COLO829 (cell line): ENCODE measurements around the gene TMEM117.
"Not testable (repeated sequence)": the region's sequence is repeated elsewhere in the genome, so short reads cannot be mapped to it uniquely, and the experiment has no call there.

Experiments
- DNase-seq: peaks from one replicate; pipeline ENCODE4 v3.0.0; 2012; ENCODE audit warnings: low spot score

TMEM117 gene

DNA sequence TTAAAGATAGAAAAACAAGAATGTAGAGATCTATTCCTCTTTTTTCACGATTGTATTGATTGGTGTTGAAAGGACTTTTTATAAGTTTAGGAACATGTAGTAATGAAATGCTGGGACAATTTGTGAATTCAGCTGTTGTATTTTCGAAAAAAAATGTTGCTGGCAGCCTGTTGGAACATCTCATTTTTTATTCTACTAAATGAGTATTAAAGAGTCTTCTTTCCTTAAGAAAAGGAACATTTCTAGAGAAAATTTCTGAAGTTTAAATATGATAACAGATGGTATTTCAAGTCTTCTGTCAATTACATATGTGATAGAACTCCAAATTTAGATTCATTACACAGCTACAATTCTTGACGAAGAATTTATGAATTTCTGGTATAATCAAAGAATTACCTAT lies 189.6 kb downstream of the TMEM117 start:
- no peak for DNase-seq

DNA sequence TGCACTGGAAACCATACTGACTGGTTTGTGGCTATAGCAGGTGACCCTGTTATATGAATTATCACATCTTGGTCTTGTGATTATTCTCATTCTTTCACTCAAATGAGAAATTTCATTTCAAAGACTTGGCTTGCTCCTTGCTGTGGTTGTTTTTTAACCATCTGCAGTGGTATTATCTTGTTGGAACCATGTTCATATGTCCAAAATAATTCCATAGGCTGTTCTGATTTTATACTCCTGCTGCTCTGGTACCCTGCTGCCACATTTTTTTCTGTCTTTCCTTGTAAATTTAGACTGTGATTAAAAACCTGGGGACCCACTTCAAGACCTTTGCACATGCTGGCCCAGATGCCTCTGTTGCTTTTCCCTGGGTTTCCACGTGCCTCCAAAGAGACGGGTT lies 190.2 kb downstream of the TMEM117 start:
- DNase-seq: no peak

DNA sequence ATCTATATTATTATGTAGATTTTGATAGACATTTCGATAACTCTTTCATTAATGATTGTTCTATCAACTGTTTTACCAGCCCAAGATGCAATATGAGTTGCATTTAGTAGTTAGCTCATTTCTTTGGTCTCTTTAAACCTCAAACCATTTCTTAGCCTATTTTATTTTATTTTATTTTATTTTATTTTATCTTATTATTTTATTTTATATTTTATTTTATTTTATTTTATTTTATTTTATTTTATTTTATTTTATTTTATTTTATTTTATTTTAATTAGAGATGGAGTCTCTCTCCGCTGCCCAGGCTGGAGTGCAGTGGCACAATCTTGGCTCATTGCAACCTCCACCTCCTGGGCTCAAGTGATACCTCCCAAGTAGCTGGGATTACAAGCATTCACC lies 191.0 kb downstream of the TMEM117 start:
- not testable (repeated sequence) for DNase-seq

DNA sequence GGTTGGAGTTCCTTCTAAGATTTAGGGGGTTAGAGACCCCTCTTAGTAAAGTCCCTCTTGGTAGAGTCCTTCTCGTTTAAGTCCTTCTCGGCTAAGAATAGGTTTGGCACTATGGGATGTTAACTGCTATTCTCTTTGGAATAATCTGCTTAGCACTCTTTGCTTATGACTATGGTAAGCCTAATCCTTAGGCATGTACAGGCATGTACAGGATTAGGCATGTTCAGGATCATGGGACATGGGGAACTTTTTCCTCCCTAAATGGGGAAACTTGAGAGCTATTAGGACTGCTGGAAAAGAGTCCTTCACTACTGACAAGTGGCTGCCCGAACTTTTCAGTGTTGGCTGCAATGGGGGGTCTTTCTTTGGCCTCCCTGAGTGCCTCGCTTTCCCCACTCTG lies 193.3 kb downstream of the TMEM117 start:
- DNase-seq: no peak

DNA sequence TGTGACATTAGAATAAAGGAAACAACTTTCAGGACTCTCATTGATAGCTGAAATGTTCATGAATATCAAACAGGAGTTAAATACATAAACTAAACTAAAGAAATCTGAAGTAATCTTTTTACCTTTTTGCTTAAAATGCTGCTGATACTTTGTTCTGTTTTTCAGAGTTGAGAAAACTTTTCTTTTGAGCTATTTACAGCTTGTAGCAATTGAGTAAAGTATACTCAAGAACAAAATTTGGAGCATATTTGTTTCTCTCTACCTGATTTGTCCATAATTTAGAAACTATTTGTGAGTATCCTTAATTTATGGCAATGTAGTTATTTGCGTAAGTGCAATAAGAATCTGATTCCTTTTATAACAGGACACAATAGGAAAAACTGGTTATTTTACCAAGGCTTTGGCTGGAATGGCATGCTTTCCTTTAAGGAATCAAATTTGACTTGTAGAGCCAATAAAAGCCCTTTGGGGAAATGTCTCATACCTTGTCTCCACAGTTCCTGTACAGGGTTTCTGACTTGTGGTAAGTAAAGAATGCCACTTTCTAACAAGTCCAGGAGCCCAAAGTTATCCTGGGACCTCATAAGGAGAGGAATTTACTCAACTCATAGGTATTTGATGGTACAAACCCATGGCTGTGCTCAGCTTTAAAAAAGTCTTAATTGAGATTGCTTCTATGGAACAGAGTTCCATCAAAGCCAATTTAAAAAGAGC lies 195.7 kb downstream of the TMEM117 start:
- no peak for DNase-seq

DNA sequence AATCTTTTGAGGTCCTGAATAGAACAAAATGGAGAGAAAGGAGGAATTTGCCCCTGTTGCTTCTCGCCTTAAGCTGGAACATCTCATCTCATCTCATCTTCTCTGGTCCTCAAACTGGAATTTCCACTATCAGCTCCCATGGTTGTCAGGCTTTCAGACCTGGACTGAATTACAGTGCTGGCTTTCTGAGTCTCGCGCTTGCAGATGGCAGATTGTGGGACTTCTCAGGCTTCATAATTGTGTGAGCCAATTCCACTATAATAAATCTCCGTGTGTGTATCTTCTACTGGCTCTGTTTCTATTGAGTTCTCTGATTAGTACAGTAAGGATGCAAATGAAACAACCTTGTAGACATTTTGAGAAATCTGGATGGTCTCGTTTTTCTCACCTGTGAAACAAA lies 199.0 kb downstream of the TMEM117 start:
- DNase-seq: no peak

DNA sequence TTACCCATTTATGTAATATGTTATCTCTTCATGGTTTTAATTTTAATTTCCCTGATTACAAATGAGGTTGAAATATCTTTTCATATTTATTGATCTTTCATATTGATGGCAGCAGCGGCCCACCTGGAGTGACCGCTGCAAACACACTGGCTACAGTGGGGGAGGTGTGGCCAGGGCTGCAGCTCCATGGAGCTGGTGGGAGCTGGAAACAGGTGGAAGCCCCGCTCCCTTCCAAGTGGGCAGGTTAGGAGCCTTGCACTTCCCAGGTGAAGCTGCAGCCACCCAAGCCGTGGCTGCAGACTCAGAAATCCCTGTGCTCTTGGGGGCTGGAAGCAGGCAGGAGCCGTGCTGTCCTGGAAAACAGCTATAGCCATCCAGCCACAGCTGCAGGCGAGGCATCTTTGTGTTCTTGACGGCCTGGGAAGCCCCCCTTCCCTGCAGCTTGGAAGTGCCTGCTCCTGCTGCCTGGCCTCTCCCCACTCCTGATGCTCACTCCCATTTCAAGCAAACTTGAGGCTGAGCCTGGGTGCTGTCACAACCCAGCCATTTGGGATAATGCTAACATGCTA lies 201.1 kb downstream of the TMEM117 start:
- DNase-seq: no peak

DNA sequence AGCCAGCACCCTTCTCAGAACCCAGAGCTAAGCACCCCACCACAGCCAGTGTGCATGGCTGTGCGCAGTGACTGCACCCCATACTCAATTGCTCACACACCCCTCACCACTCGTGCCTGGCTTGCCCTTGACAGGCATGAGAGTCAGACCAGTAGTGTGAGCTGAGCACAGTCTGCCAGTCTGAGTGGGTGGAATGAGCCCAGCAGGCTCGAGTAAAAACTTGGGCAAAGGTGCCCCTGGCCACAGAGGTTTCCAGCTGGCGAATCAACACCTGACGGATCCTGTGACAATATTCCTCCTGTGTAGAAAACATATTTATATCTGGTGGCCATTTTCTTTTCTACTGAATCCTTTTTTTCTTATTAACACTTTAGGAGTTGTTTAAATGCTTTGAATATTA lies 202.5 kb downstream of the TMEM117 start:
- no peak for DNase-seq

DNA sequence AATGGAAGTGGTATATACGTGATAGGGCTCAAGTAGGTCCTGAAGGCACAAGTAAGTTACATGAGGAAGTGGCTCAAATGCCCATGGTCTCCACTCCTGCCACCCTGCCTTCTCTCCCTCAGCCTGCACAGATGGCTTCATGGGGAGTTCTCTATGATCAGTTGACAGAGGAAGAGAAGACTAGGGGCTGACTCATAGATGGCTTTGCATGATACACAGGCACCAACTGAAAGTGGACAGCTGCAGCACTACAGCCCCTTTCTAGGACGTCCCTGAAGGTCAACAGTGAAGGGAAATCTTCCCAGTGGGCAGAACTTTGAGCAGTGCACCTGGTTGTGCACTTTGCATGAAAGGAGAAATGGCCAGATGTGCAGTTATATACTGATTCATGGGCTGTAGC lies 208.6 kb downstream of the TMEM117 start:
- DNase-seq: not testable (repeated sequence)

DNA sequence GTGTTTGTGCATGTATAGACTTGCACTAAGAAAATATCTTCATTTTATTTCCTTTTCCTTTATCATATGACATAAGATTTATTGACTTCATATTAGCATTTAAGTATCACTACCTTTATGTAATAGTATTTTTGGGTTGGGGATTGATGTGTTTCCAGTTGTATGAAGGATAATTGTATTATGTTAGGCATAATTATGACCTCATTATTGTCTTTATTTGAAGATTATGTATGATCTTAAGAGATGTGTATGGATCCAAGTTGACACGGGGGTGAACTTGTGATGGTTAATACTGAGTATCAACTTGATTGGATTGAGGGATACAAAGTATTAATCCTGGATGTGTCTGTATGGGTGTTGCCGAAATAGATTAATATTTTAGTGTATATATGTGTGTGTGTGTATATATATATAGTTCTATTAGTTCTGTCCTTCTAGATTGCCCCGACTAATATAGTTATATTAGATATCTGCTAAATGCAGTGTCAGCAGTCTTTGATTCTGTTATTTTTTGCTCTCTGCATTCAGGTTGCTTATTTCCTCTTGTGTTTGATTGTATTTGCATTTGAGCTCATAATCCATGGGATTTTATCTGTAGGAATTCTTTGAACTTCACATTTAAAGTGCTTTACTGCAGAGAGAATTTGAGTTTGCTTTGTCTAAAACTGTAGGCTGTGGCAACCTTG lies 211.0 kb downstream of the TMEM117 start:
- no peak for DNase-seq

DNA sequence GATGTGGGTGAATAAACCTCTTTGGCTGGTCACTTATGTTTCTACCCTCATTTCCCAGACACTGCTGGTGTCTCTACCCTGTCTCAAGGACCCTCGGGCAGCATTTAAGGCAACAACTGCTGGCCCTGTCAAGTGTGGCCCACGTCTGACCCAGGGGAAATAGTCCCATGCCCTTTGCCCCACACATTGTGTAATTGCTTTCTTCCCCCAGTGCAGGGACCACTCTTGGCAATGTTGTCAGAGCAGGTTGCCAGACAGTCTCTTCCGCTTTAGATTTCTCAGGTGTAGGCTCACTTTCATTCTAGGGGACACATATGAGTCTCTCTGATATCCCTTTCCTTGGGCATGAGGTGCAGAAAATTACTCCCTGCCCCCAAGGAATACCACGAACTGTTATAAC lies 216.7 kb downstream of the TMEM117 start:
- DNase-seq: no peak

DNA sequence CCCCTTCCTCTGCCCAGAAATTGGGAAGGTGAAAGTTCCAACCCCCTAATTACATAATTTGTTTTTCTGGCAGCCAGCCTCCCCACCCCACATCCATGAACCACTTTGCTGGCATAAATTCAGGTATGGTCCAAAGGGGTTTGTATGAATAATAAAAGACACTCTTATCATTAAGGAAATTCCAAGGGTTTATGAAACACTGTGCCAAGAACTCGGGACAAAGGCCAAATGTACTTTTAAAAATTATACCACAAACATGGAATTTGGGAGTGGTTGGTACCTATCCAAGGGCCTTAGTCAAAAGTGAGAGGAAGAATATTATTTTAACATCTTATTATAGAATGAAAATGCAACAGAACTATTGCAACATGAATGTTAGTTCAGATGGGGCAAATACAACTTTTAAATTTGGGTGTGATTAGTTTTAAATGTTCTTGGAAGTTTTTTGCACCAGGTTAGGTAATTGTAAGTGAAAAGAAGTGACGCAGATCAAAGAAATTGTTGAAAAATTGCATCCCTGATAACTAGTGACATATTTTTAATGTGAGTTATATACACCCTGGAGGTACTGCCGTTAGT lies 217.8 kb downstream of the TMEM117 start:
- no peak for DNase-seq

DNA sequence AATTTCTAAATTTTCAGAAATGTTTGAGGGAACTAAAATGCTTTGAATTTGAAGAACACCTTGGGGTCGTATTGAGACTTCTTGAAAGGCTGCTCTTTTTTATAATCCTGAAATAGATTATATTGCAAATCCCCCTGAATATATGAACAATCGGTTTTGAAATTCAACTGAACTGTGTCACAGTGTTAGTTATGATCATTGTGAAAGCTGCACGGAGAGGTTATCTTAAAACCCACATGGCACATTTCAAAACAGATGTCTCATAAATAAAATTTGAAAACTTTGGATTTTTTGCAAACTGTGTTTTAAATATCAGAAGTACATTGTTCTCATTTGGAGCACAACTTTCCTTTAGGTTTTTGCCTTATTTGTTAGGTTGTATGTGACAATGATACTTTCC lies 218.4 kb downstream of the TMEM117 start:
- no peak for DNase-seq

DNA sequence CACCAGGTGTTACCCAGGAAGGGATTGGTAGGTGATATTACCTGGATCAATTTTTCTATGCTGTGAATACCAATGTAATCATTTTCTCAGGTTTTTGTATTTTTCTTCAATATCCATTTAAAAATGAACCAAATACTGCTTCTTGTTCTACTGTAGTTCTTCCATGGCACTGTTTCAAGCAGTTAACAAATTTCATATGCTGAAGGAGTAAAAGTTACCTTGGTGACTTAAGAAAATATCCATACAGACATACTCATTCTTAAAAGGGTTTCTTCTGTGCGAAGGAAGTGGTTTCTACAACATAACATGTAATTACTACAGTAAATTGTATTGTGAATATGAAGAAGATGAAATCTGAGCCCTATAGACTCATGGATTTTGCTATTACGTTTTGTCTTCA lies 222.5 kb downstream of the TMEM117 start:
- DNase-seq: no peak

DNA sequence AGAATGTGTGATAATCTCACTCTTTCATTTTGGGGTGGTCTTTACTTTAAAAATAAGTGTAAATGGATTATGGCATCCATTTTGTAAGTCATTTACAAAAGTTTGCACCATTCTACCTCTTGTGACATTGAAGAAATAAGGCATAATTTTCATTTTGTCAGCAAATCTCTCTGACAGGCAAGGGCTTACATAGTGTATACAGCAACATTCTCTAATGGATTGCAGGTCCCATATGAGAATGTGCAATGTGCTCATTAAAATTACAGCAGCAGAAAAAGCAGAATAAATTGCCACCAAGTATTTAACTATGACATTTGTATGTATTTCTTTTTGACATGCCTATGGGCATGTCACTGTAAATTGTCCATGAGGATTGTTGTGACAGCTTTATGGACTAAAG lies 223.6 kb downstream of the TMEM117 start:
- DNase-seq: no peak

DNA sequence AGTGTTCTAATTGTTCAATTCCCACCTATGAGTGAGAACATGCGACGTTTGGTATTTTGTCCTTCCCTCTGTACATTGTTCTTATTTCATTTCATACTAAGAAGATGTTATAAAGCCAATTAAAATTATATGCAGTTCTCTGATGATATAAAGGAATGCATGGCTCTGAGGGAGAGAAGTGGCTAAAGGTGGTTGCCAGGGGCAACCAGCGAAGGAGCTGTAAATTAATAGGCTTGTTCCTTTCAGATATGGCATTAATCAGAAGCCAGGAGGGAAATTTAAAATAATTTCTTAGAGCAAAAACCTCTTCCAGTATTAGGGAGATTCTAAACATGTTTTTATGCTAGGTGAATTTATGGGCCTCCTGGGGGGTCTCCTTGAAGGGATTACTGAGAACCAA lies 227.8 kb downstream of the TMEM117 start:
- no peak for DNase-seq

DNA sequence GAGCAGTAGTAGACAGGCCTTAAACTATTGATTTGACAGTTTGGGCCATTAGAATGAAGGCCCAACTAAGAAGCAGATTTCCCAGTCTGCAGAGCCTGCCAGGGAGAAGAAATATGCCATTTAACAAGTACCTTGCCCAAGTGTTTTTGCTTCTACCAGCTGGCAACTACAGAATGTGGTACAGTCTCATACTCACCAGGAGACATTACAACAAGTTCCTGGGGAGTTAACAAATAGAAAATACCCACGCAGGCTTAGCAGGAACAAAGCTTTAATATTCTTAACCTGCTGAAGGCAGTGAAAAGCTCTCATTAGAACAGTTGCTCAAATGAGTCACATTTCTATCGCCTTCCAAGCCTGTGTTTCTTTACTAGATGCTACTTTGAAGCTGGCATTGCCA lies 241.0 kb downstream of the TMEM117 start:
- DNase-seq: no peak

DNA sequence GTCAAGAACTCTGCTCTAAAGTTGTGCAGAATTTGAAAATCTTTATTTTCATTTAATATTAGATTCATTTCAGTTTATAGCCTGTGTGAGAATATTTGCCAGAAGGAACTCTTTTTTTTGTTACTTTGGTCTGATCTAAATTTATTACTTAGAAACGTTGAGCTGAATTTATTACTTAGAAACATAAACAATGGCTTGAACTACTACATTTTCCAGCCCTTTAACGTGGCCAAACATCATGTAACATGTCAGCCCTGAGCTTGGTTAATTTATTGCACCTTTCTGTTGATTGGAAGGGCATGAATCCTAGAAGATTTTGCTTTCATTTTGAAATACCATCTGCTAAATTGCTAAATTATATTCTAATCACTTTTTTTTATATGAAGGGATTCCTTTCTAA lies 241.4 kb downstream of the TMEM117 start:
- no peak for DNase-seq

DNA sequence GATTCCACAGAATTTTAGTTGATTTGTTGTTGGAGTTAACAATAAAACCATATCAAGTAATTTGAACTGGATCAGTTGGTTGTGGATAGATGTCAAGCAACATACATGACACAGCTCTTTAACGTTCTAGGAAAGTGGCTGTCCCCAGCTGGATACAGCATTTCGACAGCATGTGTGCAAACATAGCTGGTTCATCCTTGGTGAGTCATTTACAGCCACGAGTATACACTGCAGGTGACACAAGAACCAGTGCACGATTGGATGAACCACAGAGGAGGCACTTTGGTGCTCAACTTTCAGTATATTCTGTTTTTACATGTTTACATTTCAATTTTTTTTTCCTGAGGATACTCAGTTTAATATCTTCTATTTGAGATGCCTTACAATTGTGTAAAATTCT lies 242.4 kb downstream of the TMEM117 start:
- no peak for DNase-seq

DNA sequence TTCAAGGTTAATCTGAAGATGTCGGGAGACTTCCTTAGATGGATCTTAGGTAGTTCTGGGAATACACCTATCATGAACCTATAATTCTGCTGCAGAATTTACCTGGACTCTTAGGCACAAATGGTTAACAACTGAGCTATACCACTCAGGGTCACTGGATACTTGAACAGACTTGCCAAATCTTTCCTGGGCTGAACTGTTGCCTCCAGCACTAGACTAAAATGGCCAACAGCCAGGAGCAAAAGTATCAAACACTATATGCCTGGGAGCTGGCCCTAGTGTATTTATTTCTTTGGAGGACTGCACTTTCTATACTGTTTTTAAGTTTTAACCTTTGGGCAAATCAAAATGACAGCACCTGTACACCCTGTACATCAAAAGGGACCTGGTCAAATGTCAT lies 252.8 kb downstream of the TMEM117 start:
- no peak for DNase-seq

DNA sequence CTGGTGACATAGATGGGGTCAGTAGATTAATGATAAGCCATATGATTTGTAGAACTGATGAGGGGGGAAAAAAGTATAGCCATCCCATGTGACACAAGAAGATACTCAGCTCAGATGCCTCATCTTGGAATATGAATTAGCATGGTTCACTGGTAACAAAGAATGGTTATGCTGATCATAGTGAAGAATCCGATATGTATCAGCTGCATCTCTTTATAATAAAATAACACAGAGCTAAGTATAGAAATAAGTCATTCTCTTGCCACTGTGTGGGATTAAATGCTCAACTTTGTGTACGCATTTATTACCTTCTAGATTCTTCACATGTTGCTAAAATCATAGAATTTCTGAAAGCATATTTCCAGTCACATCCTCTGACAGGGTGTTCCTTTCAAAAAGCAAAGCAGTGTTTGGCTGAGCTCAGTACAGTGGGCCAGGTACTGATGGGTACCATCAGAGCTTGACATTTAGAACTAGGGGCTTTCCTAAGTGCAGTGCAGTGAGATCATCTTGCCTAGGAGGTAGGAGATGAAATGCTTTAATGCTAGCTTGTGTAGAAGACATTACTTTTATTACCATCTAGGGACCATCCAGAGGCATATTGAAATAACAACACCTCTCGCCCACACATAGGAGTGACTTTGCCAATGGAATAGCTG lies 256.2 kb downstream of the TMEM117 start:
- DNase-seq: no peak

DNA sequence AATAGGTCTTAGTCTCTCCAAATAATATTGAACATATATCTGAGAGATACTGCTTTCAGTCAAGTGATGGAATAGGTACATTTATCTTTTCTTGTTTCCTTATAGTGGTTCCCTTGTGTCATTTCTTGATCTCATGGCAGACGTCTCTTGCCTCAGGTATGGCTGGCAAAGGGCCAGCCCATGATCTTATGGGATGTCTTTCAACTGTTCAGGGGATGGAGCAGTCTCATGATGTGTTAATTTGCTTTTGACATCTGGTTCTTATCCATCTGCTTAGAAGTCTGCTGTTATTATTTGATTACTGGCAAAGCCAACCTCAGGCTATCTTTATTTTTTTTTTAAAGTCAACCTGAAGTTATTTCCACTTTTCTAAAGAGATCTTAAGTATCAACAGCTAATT lies 262.9 kb downstream of the TMEM117 start:
- no peak for DNase-seq

DNA sequence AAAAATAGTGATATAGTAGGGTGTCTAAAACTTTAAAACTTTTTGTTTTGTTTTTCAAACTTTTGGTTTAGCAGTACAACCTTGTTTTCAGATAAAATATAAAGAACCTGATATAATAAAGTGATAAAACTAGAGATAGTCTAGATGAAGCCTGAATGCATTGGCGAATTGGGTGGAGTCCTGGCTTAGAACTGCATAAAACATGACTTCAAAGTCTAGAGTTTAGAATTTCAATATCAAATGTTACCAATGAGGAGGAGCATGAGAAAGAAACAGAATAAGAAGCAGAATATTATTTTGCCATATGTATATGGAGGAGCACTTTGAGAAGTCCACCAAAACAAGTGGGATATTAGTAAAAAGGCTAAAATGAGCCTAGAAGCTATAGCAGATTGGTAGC lies 263.6 kb downstream of the TMEM117 start:
- no peak for DNase-seq
